Neuronal stem cell (in vitro differentiated cells): Measurements from ENCODE around the gene CACNB3.

ENCODE experiments used
- DNase-seq: peaks from one replicate; pipeline ENCODE4 v3.0.0-alpha.2; 2013; ENCODE audit warnings: low spot score
- H2AFZ ChIP-seq: one replicate; pipeline ENCODE4 v1.6.1; 2013; ENCODE audit warnings: mild to moderate bottlenecking, low read length, inconsistent platforms
- H2AK5ac ChIP-seq: 2 replicates; pipeline ENCODE4 v1.6.1; 2013; ENCODE audit warnings: low read depth, mild to moderate bottlenecking, inconsistent platforms, low read length, moderate library complexity, mixed read lengths
- H2BK120ac ChIP-seq: 2 replicates; pipeline ENCODE4 v1.6.1; 2013; ENCODE audit warnings: low read depth, mild to moderate bottlenecking, inconsistent platforms, low read length, moderate library complexity, mixed read lengths
- H2BK12ac ChIP-seq: one replicate; pipeline ENCODE4 v1.6.1; 2013; ENCODE audit warnings: low read length, inconsistent platforms
- H2BK15ac ChIP-seq: 2 replicates; pipeline ENCODE4 v1.6.1; 2013; ENCODE audit warnings: mild to moderate bottlenecking, low read length, inconsistent platforms, mixed read lengths
- H2BK5ac ChIP-seq: one replicate; pipeline ENCODE4 v1.6.1; 2013; ENCODE audit warnings: inconsistent platforms, mild to moderate bottlenecking, low read length, moderate library complexity
- H3K14ac ChIP-seq: one replicate; pipeline ENCODE4 v1.6.1; 2013; ENCODE audit warnings: low read length, inconsistent platforms
- H3K18ac ChIP-seq: 2 replicates; pipeline ENCODE4 v1.6.1; 2013; ENCODE audit warnings: low read length, inconsistent platforms
- H3K23ac ChIP-seq: 2 replicates; pipeline ENCODE4 v1.6.1; 2013; ENCODE audit warnings: low read depth, mild to moderate bottlenecking, mixed read lengths, low read length, inconsistent platforms; ENCODE audit not compliant: poor library complexity
- H3K27ac ChIP-seq: replicated peaks from 3 replicates; pipeline ENCODE4 v1.5.1; 2013; ENCODE audit warnings: low read length, inconsistent platforms
- H3K27me3 ChIP-seq, 3 experiments: 2 replicates each; pipeline ENCODE4 v1.6.1; 2013; ENCODE audit warnings: low read length in 3 of 3, mild to moderate bottlenecking in 2 of 3, inconsistent platforms in 1 of 3, low read depth in 1 of 3, mixed read lengths in 1 of 3, moderate library complexity in 1 of 3; ENCODE audit not compliant: control insufficient read depth in 3 of 3, insufficient read depth in 3 of 3
- H3K36me3 ChIP-seq, 2 donors: replicated peaks in 1 of 2; 2 replicates each; pipeline ENCODE4 v1.6.1; 2013; ENCODE audit warnings: low read length in 2 of 2; ENCODE audit not compliant: control insufficient read depth in 2 of 2, insufficient read depth in 2 of 2
- H3K4ac ChIP-seq: 2 replicates; pipeline ENCODE4 v1.6.1; 2013; ENCODE audit warnings: inconsistent platforms, mild to moderate bottlenecking, low read length, moderate library complexity
- H3K4me1 ChIP-seq, 2 donors: 1 replicate in 1 of 2; 2 replicates in 1 of 2; pipeline ENCODE4 v1.6.1; 2013; ENCODE audit warnings: low read length in 2 of 2, low read depth in 1 of 2; ENCODE audit not compliant: control insufficient read depth in 2 of 2, insufficient read depth in 1 of 2
- H3K4me2 ChIP-seq: one replicate; pipeline ENCODE4 v1.6.1; 2013; ENCODE audit warnings: mild to moderate bottlenecking, low read length, inconsistent platforms; ENCODE audit not compliant: insufficient read depth, poor library complexity, severe bottlenecking
- H3K4me3 ChIP-seq, 2 donors: 2 replicates each; pipeline ENCODE4 v1.5.1; 2013; ENCODE audit warnings: low read length in 2 of 2, mild to moderate bottlenecking in 2 of 2, inconsistent platforms in 1 of 2, moderate library complexity in 1 of 2
- H3K79me1 ChIP-seq: one replicate; pipeline ENCODE4 v1.6.1; 2013; ENCODE audit warnings: low read depth, mild to moderate bottlenecking, inconsistent platforms, low read length, moderate library complexity
- H3K9ac ChIP-seq: one replicate; pipeline ENCODE4 v1.6.1; 2013; ENCODE audit warnings: mild to moderate bottlenecking, low read depth, low read length, inconsistent platforms; ENCODE audit not compliant: poor library complexity
- H3K9me3 ChIP-seq, 2 donors: replicated peaks in 1 of 2; 2 replicates each; pipeline versions ENCODE3 to v1.6.1; 2013; ENCODE audit warnings: low read length in 2 of 2, mild to moderate bottlenecking in 2 of 2, inconsistent platforms in 1 of 2, low read depth in 1 of 2, mixed read lengths in 1 of 2, moderate library complexity in 1 of 2; ENCODE audit not compliant: control insufficient read depth in 2 of 2, insufficient read depth in 1 of 2
- H4K8ac ChIP-seq: one replicate; pipeline ENCODE4 v1.6.1; 2013; ENCODE audit warnings: low read depth, mild to moderate bottlenecking, inconsistent platforms, low read length, moderate library complexity
- H4K91ac ChIP-seq: one replicate; pipeline ENCODE4 v1.6.1; 2013; ENCODE audit warnings: low read length, low read depth, mild to moderate bottlenecking, inconsistent platforms; ENCODE audit not compliant: poor library complexity
- WGBS, 2 donors: extraction: QIAGEN DNeasy Blood & Tissue Kit; methylation state at CpG; one replicate each; pipeline ENCODE4 v1.1.7; 2013; ENCODE audit warnings: missing lambda C conversion rate in 2 of 2, mixed read lengths in 1 of 2; ENCODE audit not compliant: insufficient read length in 2 of 2, insufficient replicate concordance in 1 of 2; ENCODE audit errors: extremely low coverage in 2 of 2; 5-methylcytosine and 5-hydroxymethylcytosine counted together

Gene CACNB3

DNA sequence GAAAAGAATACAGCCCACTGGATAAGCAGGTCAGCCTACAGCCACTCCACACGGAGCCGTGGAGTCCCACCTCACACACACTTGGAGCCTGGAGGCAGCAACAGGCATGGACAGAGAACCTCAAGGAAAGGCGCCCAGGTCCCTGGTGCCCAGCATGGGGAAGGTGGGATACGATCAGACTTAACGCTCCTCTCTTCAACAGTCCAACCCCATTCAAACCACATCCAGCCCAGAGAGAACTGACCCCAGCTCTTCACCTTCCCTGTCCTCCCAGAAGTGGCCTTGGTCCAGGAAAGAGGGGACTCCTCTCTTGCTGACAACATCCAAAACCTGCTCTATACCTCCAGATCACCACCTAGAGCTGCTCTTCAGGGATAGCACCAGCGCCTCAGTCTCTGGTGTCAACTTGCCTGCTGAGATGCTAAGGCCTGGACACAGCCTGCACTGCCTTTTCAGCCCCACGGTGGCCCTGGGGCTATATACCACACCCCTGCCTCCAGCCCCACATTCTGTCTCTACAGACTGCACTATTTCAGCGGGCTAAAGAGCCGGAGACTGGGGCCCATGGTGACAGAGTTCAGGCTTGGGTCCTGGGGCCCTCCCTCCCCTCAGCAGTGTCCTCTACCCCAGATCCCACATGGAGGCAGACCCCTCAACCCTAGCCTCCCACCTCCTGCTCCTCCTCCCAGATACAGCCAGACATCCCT, 36.4 kb upstream of the CACNB3 start:
- Histone ChIP-seq H2BK120ac (no peak overlapping the region), H3K79me1 (peaks cover 12% of the 10 kb centered on the region), H3K4me2 (no peak overlapping the region), H2BK12ac (no peak overlapping the region), H2AK5ac (no peak overlapping the region), H4K8ac (no peak overlapping the region), H3K36me3 (peaks cover 34 to 46% of the 10 kb centered on the region in 2 donors), H3K18ac (no peak overlapping the region), H2AFZ (no peak overlapping the region), H3K4ac (no peak overlapping the region), H3K14ac (no peak overlapping the region), H4K91ac (no peak overlapping the region), H3K27ac (no peak overlapping the region), H2BK5ac (peak overlapping the region; percentile 17), H3K27me3 (no peaks in the 10 kb centered on the region), H3K9me3 (no peaks in the 10 kb centered on the region), H3K4me3 (peak overlapping the region in 1 of 2 donors; percentile 51), H3K4me1 (peaks cover 0 to under 1% of the 10 kb centered on the region in 2 donors), H2BK15ac (no peak overlapping the region), H3K23ac (peak overlapping the region; percentile 40), H3K9ac (no peak overlapping the region)
- DNase-seq: no peak
- WGBS, 2 donors: no CpG with 5 or more reads among the region's 9 CpGs

DNA sequence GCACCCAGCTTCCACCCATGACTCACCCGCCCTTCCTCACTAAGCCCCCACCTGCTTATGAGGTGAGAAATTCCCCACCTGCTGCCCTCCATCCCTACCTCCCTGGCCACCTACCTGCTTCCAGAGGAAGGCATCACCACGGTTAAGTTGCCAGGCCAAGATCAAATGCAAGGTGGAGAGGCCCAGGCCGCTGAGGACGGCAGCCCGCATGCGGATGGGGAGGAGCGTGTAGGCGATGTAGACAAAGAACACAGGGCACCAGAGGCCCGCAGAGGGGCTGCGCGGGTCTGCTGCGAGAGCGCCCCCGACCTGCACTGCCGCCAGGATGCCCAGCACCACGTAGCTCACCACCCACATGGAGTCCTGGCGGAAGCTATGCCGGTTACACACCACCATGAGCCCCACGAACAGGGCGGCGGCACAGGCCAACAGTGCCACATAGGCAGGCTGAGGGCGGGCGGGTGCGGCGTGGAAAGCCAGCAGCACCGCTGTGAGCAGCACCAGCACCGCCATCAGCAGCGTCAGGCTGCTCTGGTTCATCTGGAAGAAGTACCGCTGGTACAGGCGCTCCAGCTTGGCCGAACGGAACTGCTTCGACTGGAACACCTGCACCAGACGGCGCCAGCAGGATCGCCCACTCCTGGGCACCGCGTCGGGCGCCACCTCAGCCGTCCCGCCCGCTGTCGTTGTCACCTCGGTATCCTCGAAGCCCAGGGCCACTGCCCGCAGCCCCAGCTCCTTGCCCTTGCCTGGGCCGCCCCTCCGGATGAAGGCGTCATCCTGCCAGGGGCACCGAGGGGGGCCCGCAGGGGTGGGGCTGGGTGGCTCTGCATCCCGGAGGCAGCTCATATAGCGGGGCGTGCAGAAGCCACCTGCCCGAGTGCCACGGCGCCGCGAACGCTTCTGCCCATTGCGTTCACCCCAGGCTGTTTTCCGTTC, 35.6 kb upstream of the CACNB3 start:
- Histone ChIP-seq H4K91ac (no peak overlapping the region), H3K27ac (no peak overlapping the region), H3K14ac (peak overlapping the region; percentile 33), H3K36me3 (peaks cover 27 to 37% of the 10 kb centered on the region in 2 donors), H3K4ac (no peak overlapping the region), H3K79me1 (peaks cover 16% of the 10 kb centered on the region), H2AK5ac (peak overlapping the region; percentile 13), H3K9me3 (no peaks in the 10 kb centered on the region), H3K23ac (peak overlapping the region; percentile 62), H3K9ac (no peak overlapping the region), H4K8ac (no peak overlapping the region), H2BK120ac (no peak overlapping the region), H2AFZ (no peak overlapping the region), H3K4me2 (no peak overlapping the region), H3K4me3 (peak overlapping the region in 1 of 2 donors; percentile 51), H2BK12ac (no peak overlapping the region), H2BK15ac (no peak overlapping the region), H2BK5ac (peak overlapping the region; percentile 17), H3K4me1 (peaks cover 6 to 9% of the 10 kb centered on the region in 2 donors), H3K27me3 (no peaks in the 10 kb centered on the region), H3K18ac (no peak overlapping the region)
- no peak for DNase-seq
- no CpG with 5 or more reads among the region's 63 CpGs for WGBS, 2 donors

DNA sequence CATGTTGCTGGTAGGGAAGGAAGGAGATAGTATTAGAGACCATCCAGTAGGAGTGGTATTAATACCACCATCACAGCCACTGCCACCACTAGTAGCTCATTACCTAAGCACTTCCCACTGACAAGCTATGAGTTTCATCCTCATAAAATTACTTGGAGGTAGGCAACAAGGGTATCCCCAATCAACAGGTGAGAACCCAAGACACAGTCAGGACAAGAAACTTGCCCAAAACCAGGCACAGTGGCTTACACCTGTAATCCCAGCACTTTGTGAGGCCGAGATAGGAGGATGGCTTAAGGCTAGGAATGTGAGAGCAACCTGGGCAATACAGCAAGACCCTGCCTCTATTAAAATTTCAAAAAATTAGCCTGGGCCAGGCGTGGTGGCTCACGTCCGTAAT, 34.9 kb upstream of the CACNB3 start:
- Histone ChIP-seq H3K36me3 (peaks cover 21 to 30% of the 10 kb centered on the region in 2 donors), H2BK12ac (no peak overlapping the region), H3K18ac (no peak overlapping the region), H3K4ac (no peak overlapping the region), H3K4me2 (no peak overlapping the region), H4K91ac (no peak overlapping the region), H3K9me3 (no peaks in the 10 kb centered on the region), H3K27ac (no peak overlapping the region), H3K4me3 (no peak overlapping the region), H3K79me1 (peaks cover 18% of the 10 kb centered on the region), H3K14ac (no peak overlapping the region), H4K8ac (no peak overlapping the region), H2AFZ (no peak overlapping the region), H3K9ac (no peak overlapping the region), H3K4me1 (peaks cover 8 to 10% of the 10 kb centered on the region in 2 donors), H2BK5ac (no peak overlapping the region), H2BK15ac (no peak overlapping the region), H3K27me3 (no peaks in the 10 kb centered on the region), H3K23ac (no peak overlapping the region), H2AK5ac (no peak overlapping the region), H2BK120ac (no peak overlapping the region)
- whole genome bisulfite sequencing, 2 donors: no CpG with 5 or more reads among the region's 4 CpGs
- DNase-seq: no peak
